GM12878 (cell line): ENCODE results near the gene ZNF800. TPM values are rescaled to one million over a fixed set of nuclear protein-coding genes. Genes with fewer than 3 reads are reported as not detected.

Experiments used
- ATAC-seq: fragments of 200-7000 bp; cut with Tn5 transposase; 3 replicates; pipeline ENCODE4 v1.9.1; 2020; ENCODE audit warnings: mild to moderate bottlenecking, moderate library complexity
- BruUV-seq: library from RNA; stranded (reverse); fragments of 400-500 nt; replicated peaks from 2 replicates; lab custom pipeline; 2021; lab: Mats Ljungman, UMichigan
- CTCF ChIA-PET: fragments of 300-600 bp; sonication (Branson Sonifier 250); formaldehyde crosslinking; extraction: SDS; loops from one replicate; lab custom pipeline; 2021; ENCODE audit warnings: inconsistent platforms; lab: Yijun Ruan, JAX
- POLR2A ChIA-PET: fragments of 350-600 bp; formaldehyde crosslinking; extraction: SDS; loops from one replicate; lab custom pipeline; 2021; ENCODE audit warnings: inconsistent platforms; lab: Charles Lee
- RAD21 ChIA-PET: fragments of 300-600 bp; sonication (Branson Sonifier 250); formaldehyde crosslinking; loops from one replicate; lab custom pipeline; 2023; ENCODE audit warnings: antibody characterized with exemption; ENCODE audit not compliant: unreplicated experiment; lab: Charles Lee
- SMC1A ChIA-PET: fragments of 300-600 bp; sonication (Branson Sonifier 250); formaldehyde crosslinking; loops from one replicate; lab custom pipeline; 2023; ENCODE audit not compliant: unreplicated experiment, uncharacterized antibody; lab: Charles Lee
- DNase-seq: peaks from one replicate; pipeline ENCODE4 v3.0.0-alpha.2; 2011; ENCODE audit warnings: low read depth, low spot score
- FAIRE-seq: peaks from 3 replicates; lab custom pipeline; 2011; peaks lifted over from hg19 to GRCh38; lab: Jason Lieb, UNC
- H2AFZ ChIP-seq: 2 replicates; pipeline ENCODE4 v1.6.0; 2011; ENCODE audit warnings: low read depth, low read length, control low read depth; ENCODE audit not compliant: control insufficient read depth
- H3K27ac ChIP-seq: 2 replicates; pipeline ENCODE4 v1.5.1; 2011; ENCODE audit warnings: control low read depth; ENCODE audit not compliant: control insufficient read depth, insufficient read depth
- H3K27me3 ChIP-seq, 2 experiments: replicated peaks in 1 of 2; 2 replicates each; pipeline versions ENCODE4 v1.6.0 to v1.6.1; 2011; ENCODE audit warnings: low read length in 1 of 2; ENCODE audit not compliant: control insufficient read depth in 2 of 2, insufficient read depth in 2 of 2
- H3K36me3 ChIP-seq, 2 experiments: 2 replicates each; pipeline ENCODE4 v1.5.1; 2011; ENCODE audit warnings: low read length in 1 of 2; ENCODE audit not compliant: control insufficient read depth in 2 of 2, insufficient read depth in 2 of 2
- H3K4me1 ChIP-seq: 2 replicates; pipeline ENCODE4 v1.6.1; 2011; ENCODE audit warnings: mild to moderate bottlenecking, low read length, moderate library complexity, mixed read lengths; ENCODE audit not compliant: control insufficient read depth, insufficient read depth
- H3K4me2 ChIP-seq: 2 replicates; pipeline ENCODE4 v1.6.0; 2011; ENCODE audit warnings: control low read depth; ENCODE audit not compliant: control insufficient read depth, insufficient read depth
- H3K4me3 ChIP-seq: fragments of 200-600 bp; sonication (generic); 2 replicates; pipeline ENCODE4 v1.5.1; 2016
- H3K79me2 ChIP-seq: 2 replicates; pipeline ENCODE4 v1.6.0; 2011; ENCODE audit warnings: low read length; ENCODE audit not compliant: control insufficient read depth, insufficient read depth
- H3K9ac ChIP-seq: 2 replicates; pipeline ENCODE4 v1.8.0; 2011; ENCODE audit warnings: low read length, control low read depth, mixed read lengths; ENCODE audit not compliant: control insufficient read depth, insufficient read depth
- H3K9me3 ChIP-seq: replicated peaks from 3 replicates; pipeline ENCODE4 v1.5.1; 2011; ENCODE audit warnings: mild to moderate bottlenecking, low read length; ENCODE audit not compliant: control insufficient read depth, insufficient read depth
- H4K20me1 ChIP-seq: 2 replicates; pipeline ENCODE4 v1.6.0; 2011; ENCODE audit not compliant: control insufficient read depth, insufficient read depth
- ATF2 ChIP-seq: IDR thresholded peaks from 2 replicates; pipeline ENCODE4 v1.6.1; 2012; ENCODE audit warnings: low read length, inconsistent platforms
- CEBPZ ChIP-seq: fragments of 150-350 bp; IDR thresholded peaks from 2 replicates; pipeline ENCODE4 v1.6.1; 2016; ENCODE audit warnings: low read depth, low read length
- HDAC6 ChIP-seq: fragments of 200-600 bp; sonication (generic); IDR thresholded peaks from one replicate; pipeline ENCODE4 v1.8.0; 2017; ENCODE audit warnings: antibody characterized with exemption; ENCODE audit not compliant: unreplicated experiment
- JUNB ChIP-seq: IDR thresholded peaks from 2 replicates; pipeline ENCODE4 v1.6.1; 2016; ENCODE audit warnings: antibody characterized with exemption, mild to moderate bottlenecking
- LARP7 ChIP-seq: fragments of 450-650 bp; IDR thresholded peaks from 2 replicates; pipeline ENCODE4 v1.6.1; 2017; ENCODE audit warnings: mild to moderate bottlenecking
- MEF2A ChIP-seq: IDR thresholded peaks from 2 replicates; pipeline ENCODE4 v1.6.1; 2011; ENCODE audit warnings: low read depth, mild to moderate bottlenecking, low read length, moderate library complexity; ENCODE audit not compliant: insufficient read depth
- MLLT1 ChIP-seq: fragments of 450-650 bp; IDR thresholded peaks from 2 replicates; pipeline ENCODE4 v1.6.1; 2016; ENCODE audit warnings: mild to moderate bottlenecking
- NRF1 ChIP-seq: conservative IDR thresholded peaks from 2 replicates; pipeline ENCODE4 v1.6.1; 2011; ENCODE audit warnings: mild to moderate bottlenecking, low read depth, low read length, improper control_type of control experiment
- PAX8 ChIP-seq: fragments of 450-650 bp; IDR thresholded peaks from 2 replicates; pipeline ENCODE4 v1.6.1; 2017; ENCODE audit warnings: mild to moderate bottlenecking, moderate library complexity
- POLR2AphosphoS2 ChIP-seq: IDR thresholded peaks from 2 replicates; pipeline ENCODE4 v1.6.1; 2011; ENCODE audit warnings: low read depth, mild to moderate bottlenecking, low read length, improper control_type of control experiment, moderate library complexity
- RELB ChIP-seq: fragments of 450-650 bp; IDR thresholded peaks from 2 replicates; pipeline ENCODE4 v1.6.1; 2017; ENCODE audit warnings: low read depth, mild to moderate bottlenecking, moderate library complexity
- SMAD5 ChIP-seq: IDR thresholded peaks from 2 replicates; pipeline ENCODE4 v1.6.1; 2016; ENCODE audit warnings: antibody characterized with exemption, low read depth
- SUPT20H ChIP-seq: IDR thresholded peaks from 2 replicates; pipeline ENCODE4 v1.6.1; 2011; ENCODE audit warnings: low read depth, mild to moderate bottlenecking, low read length, moderate library complexity, borderline replicate concordance; ENCODE audit not compliant: control insufficient read depth
- TAF1 ChIP-seq: IDR thresholded peaks from 2 replicates; pipeline ENCODE4 v1.6.1; 2011; ENCODE audit warnings: mild to moderate bottlenecking, low read depth, low read length, borderline replicate concordance
- TARDBP ChIP-seq: IDR thresholded peaks from 2 replicates; pipeline ENCODE4 v1.6.1; 2016; ENCODE audit warnings: borderline replicate concordance
- TCF7 ChIP-seq: IDR thresholded peaks from 2 replicates; pipeline ENCODE4 v1.6.1; 2014; ENCODE audit warnings: antibody characterized with exemption, borderline replicate concordance
- ZNF207 ChIP-seq: fragments of 450-650 bp; IDR thresholded peaks from 2 replicates; pipeline ENCODE4 v1.6.1; 2014; ENCODE audit warnings: antibody characterized with exemption, mild to moderate bottlenecking, borderline replicate concordance
- ZNF24 ChIP-seq: fragments of 450-650 bp; IDR thresholded peaks from 2 replicates; pipeline ENCODE4 v1.6.1; 2017; ENCODE audit warnings: antibody characterized with exemption, mild to moderate bottlenecking
- in situ Hi-C: fragments of 300-500 bp; cut with MboI; formaldehyde crosslinking; loops from 9 replicates; pipeline ENCODE4 v1.14.3; 2018; ENCODE audit warnings: mixed read lengths
- intact Hi-C: fragments of 100-400 bp; cut with micrococcal nuclease; formaldehyde crosslinking; loops from one replicate; pipeline ENCODE4 v1.14.2; 2022; ENCODE audit not compliant: unreplicated experiment
- polyA plus RNA-seq, 11 experiments: library from polyadenylated mRNA; depleted of rRNA in 4 of 11; unstranded in 6 of 11; stranded (reverse) in 5 of 11; fragments of >200 nt; fragmentation: Nextera tagmentation in 4 of 11; fragmentation: Illumina TruSeq in 1 of 11; extraction: Ambion mirVana in 4 of 11; extraction: Trizol in 1 of 11; gene quantifications; 1 replicate in 1 of 11; 2 replicates in 10 of 11; pipeline versions ENCODE4 v1.2.1 to v1.2.3, GENCODE V29; 2011 to 2016; ENCODE audit warnings: inconsistent platforms in 2 of 11, missing spikeins in 2 of 11, low read depth in 1 of 11
- total RNA-seq, 4 experiments: library from RNA; depleted of rRNA in 3 of 4; stranded (reverse); fragments of >200 nt in 3 of 4; fragmentation: Illumina TruSeq in 1 of 4; extraction: Trizol in 1 of 4; gene quantifications; 2 replicates each; pipeline versions ENCODE4 v1.2.1 to v1.2.3, GENCODE V29; 2013 to 2021

Gene ZNF800
- total and polyA plus RNA-seq, 10 of the 15 experiments (the other 5 are each of a cell fraction or from before 2014, with no cell fraction given) = 6.8 to 33.9 (median 23.8) TPM

- Histone ChIP-seq H3K4me2 (no peak overlapping the region), H4K20me1 (no peaks in the 10 kb centered on the region), H3K4me3 (no peak overlapping the region), H3K79me2 (no peaks in the 10 kb centered on the region), H3K9ac (no peak overlapping the region), H3K36me3 (peaks cover 0 to 3% of the 10 kb centered on the region in 2 experiments; a peak in 1 of 4 replicates), H3K27ac (no peak overlapping the region), H2AFZ (no peak overlapping the region), H3K4me1 (no peaks in the 10 kb centered on the region), H3K27me3 (no peaks in the 10 kb centered on the region), H3K9me3 (no peaks in the 10 kb centered on the region)
- ATAC-seq (no peak), DNase-seq (no peak), FAIRE-seq (no peak)
- intact Hi-C loops (no loop called here), in situ Hi-C loops (no loop called here)
- POLR2A ChIA-PET = interaction anchor here (1.0 kb wide), 1 partner anchor 93 kb away, joined by 3 read pairs; no protein-coding TSS in a partner anchor
- RAD21 ChIA-PET = interaction anchor here (0.9 to 1.8 kb wide), 3 partner anchors 29 to 93 kb away, joined by 3 to 9 read pairs (median 4); partner anchors contain the start of gene ZNF800
- SMC1A ChIA-PET = interaction anchor here (1.0 to 1.1 kb wide), 3 partner anchors 29 to 128 kb away, joined by 3 read pairs; no protein-coding TSS in a partner anchor
- CTCF ChIA-PET = interaction anchor here (0.8 to 5.9 kb wide), 8 partner anchors 12 to 196 kb away, joined by 3 to 18 read pairs (median 3); no protein-coding TSS in a partner anchor
- no TSS peak for BruUV-seq
- TF ChIP-seq SMAD5 (no peak), TAF1 (no peak), CEBPZ (no peak), MLLT1 (no peak), ATF2 (no peak), MEF2A (no peak), RELB (no peak), LARP7 (no peak), PAX8 (no peak), ZNF24 (no peak), TCF7 (no peak), HDAC6 (no peak), NRF1 (no peak), JUNB (no peak), SUPT20H (no peak), TARDBP (no peak), ZNF207 (no peak), POLR2AphosphoS2 (no peak)
Observed at GRCh38 chr7:127353897-127354296, 38.6 kb downstream of the ZNF800 start.
